ENCODE measurements around the gene IGF2. TPM values are rescaled to one million over a fixed set of nuclear protein-coding genes. Genes with fewer than 3 reads are reported as not detected.

Gene IGF2
- total and polyA plus RNA-seq, 10 of the 15 experiments (the other 5 are each of a cell fraction or from before 2014, with no cell fraction given): 0.41 TPM; not detected in 9

DNA sequence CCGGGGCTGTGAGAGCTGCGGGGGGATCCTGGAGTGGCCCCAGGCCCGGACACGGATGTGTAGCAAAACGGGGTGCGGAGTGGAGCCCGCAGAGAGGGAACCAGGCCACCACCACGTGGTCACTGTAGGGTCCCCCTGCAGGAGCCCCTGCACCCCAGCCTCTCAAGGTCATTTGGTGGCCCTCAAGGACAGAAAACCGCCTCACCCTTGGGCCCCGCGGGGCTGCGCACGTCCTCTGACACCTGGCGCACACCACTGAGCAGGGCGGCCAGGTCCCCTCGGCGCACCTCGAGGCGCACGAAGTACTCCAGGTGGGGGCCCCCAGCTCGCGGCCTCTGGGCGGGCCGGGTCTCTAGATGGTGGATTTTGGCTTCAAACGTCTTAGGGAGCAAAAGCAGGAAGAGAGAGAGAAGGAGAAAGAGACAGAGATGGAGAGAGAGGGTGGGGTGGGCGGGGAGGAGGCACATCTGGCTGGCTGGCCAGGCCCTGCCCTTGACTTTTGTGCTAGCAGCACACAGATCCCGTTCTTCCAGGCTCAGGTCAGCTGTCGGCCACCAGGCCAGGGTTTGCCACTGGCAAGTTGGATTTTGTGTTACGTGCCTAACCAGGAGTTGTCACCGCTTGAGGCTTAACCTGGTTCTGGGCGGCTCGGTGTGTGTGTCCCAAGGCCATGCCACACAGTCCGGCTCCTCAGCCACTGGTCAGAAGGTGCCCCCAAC is 29.3 kb upstream of the IGF2 start (continued):
- TF ChIP-seq SP1 (IDR thresholded peaks at IDR 0.05; ENCODE audit: low read depth, low read length): no peak

DNA sequence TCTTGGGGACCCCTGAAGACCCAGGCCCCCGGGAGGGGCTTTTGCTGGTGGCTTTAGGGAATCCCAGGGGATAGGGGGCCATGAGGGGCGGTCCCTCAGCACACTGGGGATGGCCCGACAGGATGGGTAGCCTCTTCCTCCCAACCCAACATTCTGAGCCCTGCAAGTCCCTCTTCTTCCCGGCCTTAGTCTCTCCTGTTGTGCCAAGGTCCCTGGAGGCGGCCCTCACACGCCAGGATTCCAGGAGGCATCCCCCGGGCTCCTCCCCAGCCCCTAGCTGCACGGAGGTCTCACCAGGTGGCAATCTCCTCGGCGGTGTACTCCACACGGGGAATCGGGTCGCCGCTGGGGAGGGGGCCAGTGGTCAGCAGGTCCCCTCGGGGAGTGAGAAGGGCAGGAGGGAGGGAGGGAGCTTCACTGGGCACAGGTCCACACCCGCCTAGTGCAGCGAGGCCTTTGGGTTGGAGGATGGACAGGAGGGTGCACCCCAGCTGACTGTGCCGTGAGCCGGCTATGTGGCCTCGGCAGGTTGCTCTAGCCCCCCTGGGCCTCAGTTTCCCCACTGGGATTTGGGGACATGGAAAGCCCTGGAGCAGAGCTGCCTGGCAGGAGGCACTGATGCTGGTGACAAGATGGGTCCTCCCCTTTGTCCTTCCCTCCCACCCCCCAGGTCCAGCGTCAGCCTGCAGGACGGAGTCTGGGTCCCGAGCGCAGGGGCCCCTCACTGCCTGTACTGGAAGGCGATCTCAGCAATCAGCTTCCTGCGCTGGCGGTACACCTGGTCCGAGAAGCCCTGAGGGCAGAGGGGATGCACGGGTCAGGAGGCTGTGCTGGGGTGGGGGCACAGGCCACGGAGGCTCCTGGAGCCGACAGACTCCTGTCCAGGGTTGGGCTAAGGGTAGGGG is 28.2 kb upstream of the IGF2 start:
- ATAC-seq (no peak), DNase-seq (ENCODE audit: low read depth, low spot score) (no peak), FAIRE-seq (no peak)
- CTCF ChIA-PET: no interaction called here
- BruUV-seq (replicated peaks): no TSS peak
- WGBS (ENCODE audit: insufficient coverage, insufficient replicate concordance, low lambda C conversion rate, missing lambda C conversion rate): 33% methylated on average over 31 of the region's 31 CpGs
- Histone ChIP-seq H3K4me2 (ENCODE audit: control insufficient read depth, insufficient read depth) (no peak overlapping the region), H2AFZ (ENCODE audit: control insufficient read depth, low read depth, low read length) (no peak overlapping the region), H3K4me1 (ENCODE audit: control insufficient read depth, insufficient read depth, low read length) (no peaks in the 10 kb centered on the region), H3K27ac (ENCODE audit: control insufficient read depth, insufficient read depth) (no peak overlapping the region), H3K36me3 (ENCODE audit: control insufficient read depth in 2 of 2, insufficient read depth in 2 of 2, low read length in 1 of 2) (no peaks in the 10 kb centered on the region), H4K20me1 (ENCODE audit: control insufficient read depth, insufficient read depth) (no peaks in the 10 kb centered on the region), H3K79me2 (ENCODE audit: control insufficient read depth, insufficient read depth, low read length) (no peaks in the 10 kb centered on the region), H3K9me3 (replicated peaks; ENCODE audit: control insufficient read depth, insufficient read depth, low read length) (no peaks in the 10 kb centered on the region), H3K27me3 (replicated peaks in 1 of 2; ENCODE audit: control insufficient read depth in 2 of 2, insufficient read depth in 2 of 2, low read length in 1 of 2) (no peaks in the 10 kb centered on the region), H3K4me3 (no peak overlapping the region), H3K9ac (ENCODE audit: control insufficient read depth, insufficient read depth, low read length) (no peak overlapping the region)
- in situ Hi-C loops (cut with MboI) (no loop called here), intact Hi-C loops (cut with micrococcal nuclease; ENCODE audit: unreplicated experiment) (no loop called here)
- RAD21 ChIA-PET (ENCODE audit: unreplicated experiment): no interaction called here
- SMC1A ChIA-PET (ENCODE audit: uncharacterized antibody, unreplicated experiment): no interaction called here
- POLR2A ChIA-PET: interaction anchor here (0.6 kb wide), 1 partner anchor 17 kb away, joined by 7 read pairs; no protein-coding TSS in a partner anchor
- no peak for TF ChIP-seq LARP7 (IDR thresholded peaks at IDR 0.05)
- TF ChIP-seq ZBED1 (IDR thresholded peaks at IDR 0.05; ENCODE audit: borderline replicate concordance): no peak
- TF ChIP-seq BMI1 (IDR thresholded peaks at IDR 0.05; ENCODE audit: borderline replicate concordance): no peak

Measured in GM12878 (cell line).